Left lung (tissue), 10 donors: ENCODE measurements around the gene C1orf185. TPM values are rescaled to one million over a fixed set of nuclear protein-coding genes. Genes with fewer than 3 reads are reported as not detected.
"Not testable (repeated sequence)": the region's sequence is repeated elsewhere in the genome, so short reads cannot be mapped to it uniquely, and the experiment has no call there.

Experiments
- ATAC-seq: fragments of 200-7000 bp; cut with Tn5 transposase; one replicate; pipeline ENCODE4 v1.9.1; 2020; ENCODE audit warnings: moderate library complexity
- DNase-seq, 4 donors: peaks; one replicate each; pipeline ENCODE4 v3.0.0-alpha.2; 2013 to 2020
- H3K27ac ChIP-seq, 2 donors: fragments of 200-600 bp; sonication (generic) in 1 of 2; one replicate each; pipeline versions ENCODE4 v1.5.0 to v1.8.0; 2020 to 2021
- H3K27me3 ChIP-seq, 2 donors: fragments of 200-600 bp; sonication (generic) in 1 of 2; one replicate each; pipeline versions ENCODE4 v1.5.0 to v1.8.0; 2020 to 2021
- H3K36me3 ChIP-seq, 2 donors: fragments of 200-600 bp; sonication (generic) in 1 of 2; one replicate each; pipeline versions ENCODE4 v1.5.0 to v1.8.0; 2020 to 2021
- H3K4me1 ChIP-seq, 2 donors: fragments of 200-600 bp; one replicate each; pipeline ENCODE4 v1.8.0; 2021
- H3K4me3 ChIP-seq, 2 donors: fragments of 200-600 bp; sonication (generic) in 1 of 2; one replicate each; pipeline versions ENCODE4 v1.5.0 to v1.8.0; 2020 to 2021; ENCODE audit warnings: mild to moderate bottlenecking in 1 of 2
- H3K9me3 ChIP-seq, 2 donors: fragments of 200-600 bp; sonication (generic) in 1 of 2; one replicate each; pipeline versions ENCODE4 v1.5.0 to v1.8.0; 2020 to 2021
- intact Hi-C, 2 donors: fragments of 100-400 bp; cut with DNase I; formaldehyde crosslinking; loops; one replicate each; pipeline versions ENCODE4 v1.11.2 to v1.14.2; 2022
- polyA plus RNA-seq, 6 donors: library from polyadenylated mRNA; unstranded; fragments of 120-200 nt; gene quantifications; one replicate each; pipeline ENCODE4 v1.2.1, GENCODE V29; 2013; ENCODE audit not compliant: insufficient read length in 6 of 6
- total RNA-seq, 2 donors: library from RNA; stranded (reverse); fragmentation: NEBNext Ultra II Directional; extraction: Animal tissue kit (Norgen Biotek cat#: 25700); gene quantifications; one replicate each; pipeline ENCODE4 v1.2.1, GENCODE V29; 2021
- TF ChIP-seq, protein P1 (sequence below), 2 donors: fragments of 200-600 bp; sonication (generic) in 1 of 2; IDR thresholded peaks; one replicate each; pipeline versions ENCODE4 v1.5.0 to v1.8.0; 2021; ENCODE audit warnings: antibody characterized with exemption in 2 of 2
- donor health status: DM: no; HTN: yes; CAD: no.
- donor health status: DM: no; HTN: no; CAD: no.

C1orf185 gene
- total and polyA plus RNA-seq, 8 donors: not detected

DNA sequence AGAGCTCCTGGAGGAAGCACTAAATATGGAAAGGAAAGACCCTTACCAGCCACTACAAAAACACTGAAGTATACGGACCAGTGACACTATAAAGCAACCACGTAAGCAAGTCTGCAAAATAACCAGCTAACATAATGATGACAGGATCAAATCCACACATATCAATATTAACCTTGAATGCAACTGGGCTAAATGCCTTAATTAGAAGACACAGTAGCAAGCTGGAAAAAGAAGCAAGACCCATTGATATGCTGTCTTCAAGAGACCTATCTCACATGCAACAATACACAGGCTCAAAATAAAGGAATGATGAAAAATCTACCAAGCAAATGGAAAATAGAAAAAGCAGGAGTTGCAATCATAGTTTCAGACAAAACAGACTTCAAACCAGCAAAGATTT is 31.0 kb downstream of the C1orf185 start:
- peaks cover 0 to 23% of the 10 kb centered on the region in 2 donors for H3K9me3 ChIP-seq
- H3K27me3 ChIP-seq: no peaks in the 10 kb centered on the region
- H3K4me1 ChIP-seq: no peaks in the 10 kb centered on the region
- no peak overlapping the region for H3K4me3 ChIP-seq
- H3K27ac ChIP-seq: no peak overlapping the region
- DNase-seq: no peak
- no peak for ATAC-seq
- intact Hi-C loops: no loop called here
- TF ChIP-seq, protein P1, sequence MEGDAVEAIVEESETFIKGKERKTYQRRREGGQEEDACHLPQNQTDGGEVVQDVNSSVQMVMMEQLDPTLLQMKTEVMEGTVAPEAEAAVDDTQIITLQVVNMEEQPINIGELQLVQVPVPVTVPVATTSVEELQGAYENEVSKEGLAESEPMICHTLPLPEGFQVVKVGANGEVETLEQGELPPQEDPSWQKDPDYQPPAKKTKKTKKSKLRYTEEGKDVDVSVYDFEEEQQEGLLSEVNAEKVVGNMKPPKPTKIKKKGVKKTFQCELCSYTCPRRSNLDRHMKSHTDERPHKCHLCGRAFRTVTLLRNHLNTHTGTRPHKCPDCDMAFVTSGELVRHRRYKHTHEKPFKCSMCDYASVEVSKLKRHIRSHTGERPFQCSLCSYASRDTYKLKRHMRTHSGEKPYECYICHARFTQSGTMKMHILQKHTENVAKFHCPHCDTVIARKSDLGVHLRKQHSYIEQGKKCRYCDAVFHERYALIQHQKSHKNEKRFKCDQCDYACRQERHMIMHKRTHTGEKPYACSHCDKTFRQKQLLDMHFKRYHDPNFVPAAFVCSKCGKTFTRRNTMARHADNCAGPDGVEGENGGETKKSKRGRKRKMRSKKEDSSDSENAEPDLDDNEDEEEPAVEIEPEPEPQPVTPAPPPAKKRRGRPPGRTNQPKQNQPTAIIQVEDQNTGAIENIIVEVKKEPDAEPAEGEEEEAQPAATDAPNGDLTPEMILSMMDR (IDR thresholded peaks at IDR 0.05): no peak
- H3K36me3 ChIP-seq: no peaks in the 10 kb centered on the region

DNA sequence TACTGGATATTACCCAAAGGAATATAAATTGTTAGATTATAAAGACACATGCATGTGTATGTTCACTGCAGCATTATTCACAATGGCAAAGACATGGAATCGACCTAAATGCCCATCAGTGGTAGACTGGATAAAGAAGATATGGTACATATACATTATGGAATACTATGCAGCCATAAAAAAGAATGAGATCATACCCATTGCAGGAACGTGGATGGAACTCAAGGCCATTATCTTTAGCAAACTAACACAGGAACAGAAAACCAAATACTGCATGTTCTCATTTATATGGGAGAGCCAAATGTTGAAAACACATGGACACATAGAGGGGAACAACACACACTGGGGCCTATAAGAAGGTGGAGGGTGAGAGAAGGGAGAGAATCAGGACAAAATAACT is 35.7 kb downstream of the C1orf185 start:
- H3K27me3 ChIP-seq, H3K27ac ChIP-seq, H3K36me3 ChIP-seq, H3K4me3 ChIP-seq, H3K4me1 ChIP-seq, ATAC-seq, DNase-seq, intact Hi-C loops: not testable (repeated sequence)
- H3K9me3 ChIP-seq: peaks cover 0 to 13% of the 10 kb centered on the region in 2 donors

DNA sequence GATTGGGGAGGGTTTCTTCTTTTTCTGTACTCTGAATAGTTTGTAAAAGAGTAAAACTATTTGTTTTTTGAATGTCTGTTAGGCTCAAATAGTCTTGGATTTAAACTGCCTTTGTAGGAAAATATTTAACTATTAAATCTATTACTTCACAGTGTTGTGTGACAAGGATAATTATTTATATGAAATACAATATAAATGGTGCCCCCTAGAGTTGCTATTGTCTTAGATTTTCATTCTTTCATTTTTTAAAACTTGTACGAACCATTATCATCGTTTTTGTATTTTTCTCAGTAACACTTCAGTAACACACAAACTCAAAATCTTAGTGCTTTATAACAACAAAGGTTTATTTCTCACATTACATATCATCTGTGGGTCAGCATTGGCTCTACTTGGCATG is 37.4 kb downstream of the C1orf185 start:
- ATAC-seq (no peak), DNase-seq (no peak)
- no peak overlapping the region for H3K27ac ChIP-seq
- no peaks in the 10 kb centered on the region for H3K4me1 ChIP-seq
- no peaks in the 10 kb centered on the region for H3K36me3 ChIP-seq
- H3K4me3 ChIP-seq: no peak overlapping the region
- intact Hi-C loops: no loop called here
- peaks cover 0 to 4% of the 10 kb centered on the region in 2 donors for H3K27me3 ChIP-seq
- H3K9me3 ChIP-seq: no peaks in the 10 kb centered on the region
- TF ChIP-seq, protein P1 (IDR thresholded peaks at IDR 0.05): no peak

DNA sequence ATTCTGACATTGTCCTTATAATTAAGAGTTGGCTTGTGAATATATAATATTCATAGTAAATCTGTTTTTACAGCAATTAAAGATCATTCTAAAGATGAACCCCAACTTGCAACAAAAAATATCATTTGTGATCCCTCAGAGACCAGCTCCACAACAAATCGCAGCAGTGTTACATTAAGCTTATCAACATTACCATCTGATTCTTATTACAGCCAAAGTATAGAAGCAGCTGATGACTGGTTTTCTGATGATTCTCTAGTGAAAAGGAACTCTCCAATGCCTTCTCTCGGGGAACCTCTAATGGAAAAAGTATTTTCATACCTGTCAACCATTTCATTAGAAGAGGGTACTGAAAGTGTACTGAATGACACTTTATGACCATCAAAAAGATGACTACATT is 45.4 kb downstream of the C1orf185 start:
- H3K9me3 ChIP-seq: no peaks in the 10 kb centered on the region
- H3K4me1 ChIP-seq: no peaks in the 10 kb centered on the region
- intact Hi-C loops: no loop called here
- TF ChIP-seq, protein P1 (IDR thresholded peaks at IDR 0.05): no peak
- no peak overlapping the region for H3K27ac ChIP-seq
- H3K36me3 ChIP-seq: no peaks in the 10 kb centered on the region
- H3K4me3 ChIP-seq: no peak overlapping the region
- DNase-seq (no peak), ATAC-seq (no peak)
- peaks cover 0 to 7% of the 10 kb centered on the region in 2 donors for H3K27me3 ChIP-seq

- Histone ChIP-seq H3K4me3 (no peak overlapping the region), H3K27me3 (peaks cover 0 to 3% of the 10 kb centered on the region in 2 donors), H3K36me3 (peaks cover 0 to 3% of the 10 kb centered on the region in 2 donors), H3K4me1 (no peaks in the 10 kb centered on the region), H3K27ac (no peak overlapping the region), H3K9me3 (peaks cover 0 to 20% of the 10 kb centered on the region in 2 donors)
- TF ChIP-seq, protein P1 (IDR thresholded peaks at IDR 0.05): no peak
- no peak for ATAC-seq
- intact Hi-C loops: no loop called here
- DNase-seq: no peak
Observed at GRCh38 chr1:51154776-51155175, 52.7 kb downstream of the C1orf185 start.

GRCh38 chr1:51156752-51157151 is 54.7 kb downstream of the C1orf185 start:
- peaks cover 0 to 8% of the 10 kb centered on the region in 2 donors for H3K27me3 ChIP-seq
- no peaks in the 10 kb centered on the region for H3K4me1 ChIP-seq
- intact Hi-C loops: no loop called here
- no peak overlapping the region for H3K4me3 ChIP-seq
- DNase-seq (no peak), ATAC-seq (no peak)
- peaks cover 0 to 3% of the 10 kb centered on the region in 2 donors for H3K36me3 ChIP-seq
- no peak overlapping the region for H3K27ac ChIP-seq
- peaks cover 0 to 20% of the 10 kb centered on the region in 2 donors for H3K9me3 ChIP-seq
- TF ChIP-seq, protein P1 (IDR thresholded peaks at IDR 0.05): no peak
